ENCODE results near the gene WDR5B.

DNA sequence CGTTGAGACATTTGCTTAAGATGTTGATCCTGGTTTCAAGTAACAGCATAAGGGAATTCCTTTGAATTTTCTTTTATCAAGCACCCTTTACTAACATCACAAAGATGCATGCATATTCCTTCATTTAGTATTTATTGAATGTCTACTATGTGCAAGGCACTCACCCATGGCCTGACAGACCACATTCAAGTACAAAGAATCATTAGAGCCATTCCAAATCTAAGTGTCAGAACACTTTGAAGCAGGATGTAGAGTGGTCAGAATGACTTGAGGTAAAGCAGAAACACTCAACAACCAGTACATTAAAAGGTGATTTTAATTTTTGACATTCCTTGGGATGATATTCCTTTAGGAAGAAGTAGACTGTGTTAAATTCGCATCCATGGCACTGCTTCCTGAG, 6.0 kb upstream of the WDR5B start:
- TF ChIP-seq ZFX (IDR thresholded peaks at IDR 0.05; ENCODE audit: borderline replicate concordance) = no peak
- TF ChIP-seq, protein P1, sequence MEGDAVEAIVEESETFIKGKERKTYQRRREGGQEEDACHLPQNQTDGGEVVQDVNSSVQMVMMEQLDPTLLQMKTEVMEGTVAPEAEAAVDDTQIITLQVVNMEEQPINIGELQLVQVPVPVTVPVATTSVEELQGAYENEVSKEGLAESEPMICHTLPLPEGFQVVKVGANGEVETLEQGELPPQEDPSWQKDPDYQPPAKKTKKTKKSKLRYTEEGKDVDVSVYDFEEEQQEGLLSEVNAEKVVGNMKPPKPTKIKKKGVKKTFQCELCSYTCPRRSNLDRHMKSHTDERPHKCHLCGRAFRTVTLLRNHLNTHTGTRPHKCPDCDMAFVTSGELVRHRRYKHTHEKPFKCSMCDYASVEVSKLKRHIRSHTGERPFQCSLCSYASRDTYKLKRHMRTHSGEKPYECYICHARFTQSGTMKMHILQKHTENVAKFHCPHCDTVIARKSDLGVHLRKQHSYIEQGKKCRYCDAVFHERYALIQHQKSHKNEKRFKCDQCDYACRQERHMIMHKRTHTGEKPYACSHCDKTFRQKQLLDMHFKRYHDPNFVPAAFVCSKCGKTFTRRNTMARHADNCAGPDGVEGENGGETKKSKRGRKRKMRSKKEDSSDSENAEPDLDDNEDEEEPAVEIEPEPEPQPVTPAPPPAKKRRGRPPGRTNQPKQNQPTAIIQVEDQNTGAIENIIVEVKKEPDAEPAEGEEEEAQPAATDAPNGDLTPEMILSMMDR (IDR thresholded peaks at IDR 0.05) = no peak
